HG02870 (cell line): ENCODE data around the gene GALT.

Experiments
- ATAC-seq: cut with Tn5 transposase; IDR thresholded peaks from one replicate; pipeline ENCODE4 v1.9.1; 2021; ENCODE audit warnings: mild to moderate bottlenecking, moderate library complexity; ENCODE audit not compliant: unreplicated experiment

The GALT gene

GRCh38 chr9:34651321-34651720, 4.8 kb downstream of the GALT start:
- ATAC-seq: no peak

GRCh38 chr9:34651876-34652601, 5.6 kb downstream of the GALT start, which contains the start of gene IL11RA:
Gene IL11RA, plus strand, starts transcription at chr9:34652185. Its CDS starts 3,033 bp downstream, at chr9:34655218.
- ATAC-seq: no peak

- no peak for ATAC-seq
Observed at GRCh38 chr9:34652602-34653000, 6.1 kb downstream of the GALT start.

GRCh38 chr9:34653151-34654072, 6.9 kb downstream of the GALT start:
- no peak for ATAC-seq

- ATAC-seq: no peak
Observed at GRCh38 chr9:34654323-34655051, 8.0 kb downstream of the GALT start.

- no peak for ATAC-seq
Observed at GRCh38 chr9:34655394-34655793, 8.9 kb downstream of the GALT start.

- ATAC-seq: no peak
Observed at GRCh38 chr9:34656992-34657391, 10.5 kb downstream of the GALT start.

GRCh38 chr9:34658461-34658860, 12.0 kb downstream of the GALT start:
- ATAC-seq: no peak

- no peak for ATAC-seq
Observed at GRCh38 chr9:34659592-34660253, 13.2 kb downstream of the GALT start.

- ATAC-seq: no peak
Observed at GRCh38 chr9:34662526-34663302, 16.2 kb downstream of the GALT start, which contains the start of gene CCL27. Gene CCL27, minus strand, starts transcription at chr9:34662657. Its CDS starts 24 bp downstream, at chr9:34662633.

- no peak for ATAC-seq
Observed at GRCh38 chr9:34663303-34663605, 16.8 kb downstream of the GALT start.

GRCh38 chr9:34664281-34665066, 18.0 kb downstream of the GALT start:
- peak; percentile 44 for ATAC-seq

GRCh38 chr9:34665067-34665380, 18.5 kb downstream of the GALT start:
- no peak for ATAC-seq

- ATAC-seq: peak; percentile 60
Observed at GRCh38 chr9:34665381-34666250, 19.1 kb downstream of the GALT start.

- ATAC-seq: no peak
Observed at GRCh38 chr9:34669809-34670562, 23.5 kb downstream of the GALT start.

GRCh38 chr9:34671307-34671706, 24.8 kb downstream of the GALT start:
- no peak for ATAC-seq

GRCh38 chr9:34674440-34674839, 28.0 kb downstream of the GALT start:
- no peak for ATAC-seq
